Activated T-helper 1 cell treated with anti-CD3 and anti-CD28 coated beads, Interleukin-12 subunit alpha, Interleukin-12 subunit beta, Interleukin-2, Interleukin-4 antibody, amounts not matched to agents 30 ng/mL and 10 ng/mL and 1 ng/mL, durations not matched to agents 14 hours and 24 hours and 36 hours (primary cell): Measurements from ENCODE around the gene PKMYT1. TPM values are rescaled to one million over a fixed set of nuclear protein-coding genes. Genes with fewer than 3 reads are reported as not detected.

Experiments
- DNase-seq: peaks from one replicate; pipeline ENCODE4 v3.0.0; 2021; ENCODE audit warnings: low spot score
- H3K27ac Mint-ChIP-seq: one replicate; pipeline ENCODE4 v1.8.0; 2021; ENCODE audit warnings: mild to moderate bottlenecking, mixed read lengths
- H3K27me3 Mint-ChIP-seq: one replicate; pipeline ENCODE4 v1.8.0; 2022; ENCODE audit warnings: mild to moderate bottlenecking, moderate library complexity, mixed read lengths; ENCODE audit not compliant: insufficient read depth
- H3K36me3 Mint-ChIP-seq: one replicate; pipeline ENCODE4 v1.8.0; 2021; ENCODE audit warnings: low read depth, mixed read lengths
- H3K4me1 Mint-ChIP-seq: one replicate; pipeline ENCODE4 v1.8.0; 2021; ENCODE audit warnings: low read depth, mixed read lengths
- H3K4me3 Mint-ChIP-seq: one replicate; pipeline ENCODE4 v1.8.0; 2021; ENCODE audit warnings: mild to moderate bottlenecking, moderate library complexity, mixed read lengths
- H3K9me3 Mint-ChIP-seq: one replicate; pipeline ENCODE4 v1.8.0; 2021; ENCODE audit warnings: mixed read lengths
- intact Hi-C: fragments of 100-400 bp; cut with micrococcal nuclease; formaldehyde crosslinking; loops from one replicate; pipeline ENCODE4 v1.15.1; 2024
- total RNA-seq: library from RNA; stranded (reverse); gene quantifications from 2 replicates; pipeline ENCODE4 v1.2.3, GENCODE V29; 2022

PKMYT1 gene
- total RNA-seq, 1 donor from 2014 or later: 151 TPM

GRCh38 chr16:3013998-3014690, 33.9 kb upstream of the PKMYT1 start:
- intact Hi-C loops: no loop called here
- H3K27ac Mint-ChIP-seq: no peak overlapping the region
- H3K9me3 Mint-ChIP-seq: no peaks in the 10 kb centered on the region
- no peak for DNase-seq
- no peaks in the 10 kb centered on the region for H3K36me3 Mint-ChIP-seq
- peaks cover 16% of the 10 kb centered on the region for H3K27me3 Mint-ChIP-seq
- H3K4me3 Mint-ChIP-seq: no peak overlapping the region
- no peaks in the 10 kb centered on the region for H3K4me1 Mint-ChIP-seq

- Mint-ChIP-seq H3K27ac (no peak overlapping the region), H3K4me1 (peaks cover 4% of the 10 kb centered on the region), H3K4me3 (no peak overlapping the region), H3K27me3 (peaks cover 16% of the 10 kb centered on the region), H3K36me3 (no peaks in the 10 kb centered on the region), H3K9me3 (no peaks in the 10 kb centered on the region)
- intact Hi-C loops: no loop called here
- no peak for DNase-seq
Observed at GRCh38 chr16:3013491-3013951, 33.3 kb upstream of the PKMYT1 start.

GRCh38 chr16:3012828-3013420, 32.7 kb upstream of the PKMYT1 start, which contains the start of gene CLDN9:
Gene CLDN9 (plus strand): TSS chr16:3012923. CDS start chr16:3013363, 440 bp downstream.
- peaks cover 10% of the 10 kb centered on the region for H3K4me1 Mint-ChIP-seq
- no peak within 1 kb of the TSS for H3K27ac Mint-ChIP-seq
- no peak for DNase-seq
- intact Hi-C loops: no loop called here
- no peaks in the 10 kb centered on the region for H3K36me3 Mint-ChIP-seq
- H3K9me3 Mint-ChIP-seq: no peaks in the 10 kb centered on the region
- peaks cover 11% of the 10 kb centered on the region for H3K27me3 Mint-ChIP-seq
- no peak within 1 kb of the TSS for H3K4me3 Mint-ChIP-seq

- Mint-ChIP-seq H3K27ac (no peak overlapping the region), H3K36me3 (no peaks in the 10 kb centered on the region), H3K9me3 (no peaks in the 10 kb centered on the region), H3K4me3 (no peak overlapping the region), H3K27me3 (peaks cover 10% of the 10 kb centered on the region), H3K4me1 (peaks cover 17% of the 10 kb centered on the region)
- intact Hi-C loops: no loop called here
- no peak for DNase-seq
Observed at GRCh38 chr16:3012246-3012645, 32.0 kb upstream of the PKMYT1 start.

- Mint-ChIP-seq H3K27ac (no peak overlapping the region), H3K4me3 (no peak overlapping the region), H3K9me3 (no peaks in the 10 kb centered on the region), H3K36me3 (no peaks in the 10 kb centered on the region), H3K4me1 (peaks cover 24% of the 10 kb centered on the region), H3K27me3 (peaks cover 5% of the 10 kb centered on the region)
- intact Hi-C loops: no loop called here
- DNase-seq: no peak
Observed at GRCh38 chr16:3010510-3010909, 30.3 kb upstream of the PKMYT1 start.

GRCh38 chr16:3009568-3010390, 29.5 kb upstream of the PKMYT1 start:
- Mint-ChIP-seq H3K9me3 (no peaks in the 10 kb centered on the region), H3K4me1 (peaks cover 24% of the 10 kb centered on the region), H3K27ac (no peak overlapping the region), H3K27me3 (peaks cover 9% of the 10 kb centered on the region), H3K4me3 (no peak overlapping the region), H3K36me3 (no peaks in the 10 kb centered on the region)
- intact Hi-C loops: no loop called here
- no peak for DNase-seq

GRCh38 chr16:3008690-3009037, 28.4 kb upstream of the PKMYT1 start:
- peaks cover 10% of the 10 kb centered on the region for H3K27me3 Mint-ChIP-seq
- H3K4me1 Mint-ChIP-seq: peaks cover 24% of the 10 kb centered on the region
- no peaks in the 10 kb centered on the region for H3K36me3 Mint-ChIP-seq
- no peak overlapping the region for H3K4me3 Mint-ChIP-seq
- no peak for DNase-seq
- H3K27ac Mint-ChIP-seq: no peak overlapping the region
- intact Hi-C loops: no loop called here
- H3K9me3 Mint-ChIP-seq: no peaks in the 10 kb centered on the region

- Mint-ChIP-seq H3K4me1 (peaks cover 24% of the 10 kb centered on the region), H3K27me3 (peaks cover 10% of the 10 kb centered on the region), H3K9me3 (no peaks in the 10 kb centered on the region), H3K4me3 (peak overlapping the region; percentile 41), H3K36me3 (no peaks in the 10 kb centered on the region), H3K27ac (no peak overlapping the region)
- intact Hi-C loops: no loop called here
- no peak for DNase-seq
Observed at GRCh38 chr16:3007957-3008689, 27.9 kb upstream of the PKMYT1 start.

- H3K4me1 Mint-ChIP-seq: peaks cover 24% of the 10 kb centered on the region
- no peak for DNase-seq
- H3K4me3 Mint-ChIP-seq: no peak overlapping the region
Observed at GRCh38 chr16:3007059-3007956, 27.1 kb upstream of the PKMYT1 start.

GRCh38 chr16:3004781-3005284, 24.6 kb upstream of the PKMYT1 start:
- no peak for DNase-seq
- Mint-ChIP-seq H3K4me3 (peak overlapping the region; percentile 62), H3K27ac (no peak overlapping the region), H3K4me1 (peaks cover 24% of the 10 kb centered on the region), H3K9me3 (no peaks in the 10 kb centered on the region), H3K36me3 (no peaks in the 10 kb centered on the region), H3K27me3 (peaks cover 18% of the 10 kb centered on the region)
- intact Hi-C loops: loop anchor here (1.0 to 5.0 kb wide), 2 partner anchors 25 to 38 kb away; partner anchors contain the start of genes PAQR4 and PKMYT1

More at GRCh38 chr16:3007059-3007956, 27.1 kb upstream of the PKMYT1 start:
- H3K27me3 Mint-ChIP-seq: peaks cover 12% of the 10 kb centered on the region
- no peaks in the 10 kb centered on the region for H3K36me3 Mint-ChIP-seq
- intact Hi-C loops: no loop called here
- peak overlapping the region; percentile 2 for H3K27ac Mint-ChIP-seq
- no peaks in the 10 kb centered on the region for H3K9me3 Mint-ChIP-seq

GRCh38 chr16:3004319-3004718, 24.1 kb upstream of the PKMYT1 start:
- intact Hi-C loops: loop anchor here (1.0 to 5.0 kb wide), 2 partner anchors 24 to 37 kb away; partner anchors contain the start of genes PAQR4 and PKMYT1
- Mint-ChIP-seq H3K27ac (no peak overlapping the region), H3K4me3 (no peak overlapping the region), H3K36me3 (no peaks in the 10 kb centered on the region), H3K27me3 (peaks cover 18% of the 10 kb centered on the region), H3K4me1 (peaks cover 24% of the 10 kb centered on the region), H3K9me3 (no peaks in the 10 kb centered on the region)
- no peak for DNase-seq
